Measurements from ENCODE around the gene LOXL1.

The LOXL1 gene

GRCh38 chr15:73939138-73939537 is 12.9 kb downstream of the LOXL1 start:
- no peak for DNase-seq

DNA sequence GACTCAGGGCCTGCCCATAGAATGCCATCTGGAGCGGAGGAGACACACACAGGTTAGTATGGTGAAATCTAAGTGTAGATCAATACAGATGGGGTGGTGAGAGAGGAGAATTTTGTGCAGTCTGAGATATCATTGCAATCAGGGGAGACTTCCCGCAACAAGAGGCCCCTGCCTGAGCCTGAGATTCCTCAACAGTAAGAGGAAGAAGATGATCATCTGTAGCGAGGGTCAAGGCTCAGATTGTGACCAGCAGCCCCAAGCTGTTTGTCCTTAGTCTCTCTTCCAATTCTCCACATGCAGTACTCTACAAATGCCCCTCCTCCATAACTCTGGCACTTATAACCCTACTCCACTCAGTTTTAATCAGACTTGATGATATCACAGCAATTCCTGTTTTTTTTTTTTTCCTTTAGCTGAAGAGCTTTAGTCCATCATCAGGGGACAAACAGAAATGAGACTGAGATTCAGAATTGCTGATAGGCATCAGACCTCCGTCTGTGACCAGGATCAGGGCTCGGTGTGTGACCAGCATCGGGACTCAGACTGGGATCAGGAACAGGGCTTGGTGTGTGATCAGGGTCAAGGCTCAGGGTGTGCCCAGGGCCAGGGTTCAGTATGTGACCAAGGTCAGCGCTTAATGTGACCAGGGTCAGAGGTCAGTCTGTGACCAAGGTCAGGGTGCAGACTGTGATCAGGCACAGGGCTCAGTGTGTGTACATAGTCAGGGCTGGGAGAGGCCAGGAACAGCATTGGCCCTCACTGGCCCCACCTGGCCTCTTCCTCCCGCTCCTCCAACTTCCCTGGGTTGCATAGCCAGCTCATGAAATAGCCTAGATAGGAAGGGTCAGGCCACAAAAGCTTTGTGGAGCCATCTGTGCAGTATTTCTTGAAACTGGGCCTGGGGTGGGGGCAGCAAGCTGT is 14.1 kb downstream of the LOXL1 start:
- DNase-seq = no peak

DNA sequence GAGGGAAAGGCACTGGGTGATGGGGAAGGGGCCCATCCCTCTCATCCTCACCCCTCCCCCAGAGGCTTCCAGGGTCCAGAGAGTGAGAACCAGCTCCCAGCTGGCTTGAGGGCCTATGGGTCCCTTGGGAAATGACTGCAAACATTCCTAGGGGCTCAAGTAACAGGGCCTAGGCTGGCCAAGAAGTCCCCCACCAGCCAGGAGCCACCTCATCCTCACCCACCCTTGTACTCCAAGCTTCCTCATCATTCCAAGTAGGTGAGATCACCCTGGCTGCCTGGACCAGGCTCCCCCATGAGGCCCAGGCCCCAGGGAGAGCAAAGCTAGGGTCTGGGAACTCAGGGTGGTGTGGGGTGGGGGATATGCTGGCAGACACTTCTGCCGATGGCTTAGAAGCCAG is 14.8 kb downstream of the LOXL1 start:
- DNase-seq = no peak

GRCh38 chr15:73941449-73941848 is 15.2 kb downstream of the LOXL1 start:
- no peak for DNase-seq

DNA sequence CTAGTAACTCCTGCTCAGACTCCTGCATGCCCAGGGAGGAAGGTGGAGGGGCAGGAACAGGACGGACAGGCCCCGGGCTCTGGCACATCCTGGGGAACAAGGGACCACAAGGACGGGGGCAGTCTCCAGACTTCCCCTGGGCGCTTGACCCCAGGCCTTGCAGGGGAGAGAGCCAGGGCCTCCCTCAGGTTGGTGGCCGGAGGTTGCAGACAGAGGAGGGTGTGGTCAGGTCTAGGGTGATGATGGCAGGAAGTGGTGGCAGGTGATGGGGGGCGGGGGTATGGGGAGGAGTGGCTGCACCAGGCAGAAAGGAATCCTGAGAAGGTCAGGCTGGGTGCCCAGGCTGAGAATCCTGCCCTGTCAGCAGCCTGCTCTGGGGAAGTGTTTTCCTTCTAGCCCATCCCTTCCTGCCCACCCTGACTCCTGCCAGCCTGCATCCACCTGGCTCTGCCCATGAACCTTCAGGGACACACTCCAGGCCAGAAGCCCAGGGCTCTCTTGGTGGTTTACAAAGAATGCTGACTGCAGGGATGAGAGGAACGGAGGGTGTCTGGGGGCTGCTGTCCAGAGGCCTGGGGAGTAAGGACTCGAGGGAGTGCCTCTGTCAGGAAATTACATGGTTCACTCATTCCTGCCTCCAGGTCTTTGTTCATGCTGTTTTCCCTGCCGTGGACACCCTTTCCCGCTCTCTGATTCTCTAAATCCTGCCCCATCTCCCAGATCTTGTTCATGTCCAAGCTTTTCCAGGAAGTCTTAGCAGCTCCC is 15.8 kb downstream of the LOXL1 start:
- DNase-seq = no peak

DNA sequence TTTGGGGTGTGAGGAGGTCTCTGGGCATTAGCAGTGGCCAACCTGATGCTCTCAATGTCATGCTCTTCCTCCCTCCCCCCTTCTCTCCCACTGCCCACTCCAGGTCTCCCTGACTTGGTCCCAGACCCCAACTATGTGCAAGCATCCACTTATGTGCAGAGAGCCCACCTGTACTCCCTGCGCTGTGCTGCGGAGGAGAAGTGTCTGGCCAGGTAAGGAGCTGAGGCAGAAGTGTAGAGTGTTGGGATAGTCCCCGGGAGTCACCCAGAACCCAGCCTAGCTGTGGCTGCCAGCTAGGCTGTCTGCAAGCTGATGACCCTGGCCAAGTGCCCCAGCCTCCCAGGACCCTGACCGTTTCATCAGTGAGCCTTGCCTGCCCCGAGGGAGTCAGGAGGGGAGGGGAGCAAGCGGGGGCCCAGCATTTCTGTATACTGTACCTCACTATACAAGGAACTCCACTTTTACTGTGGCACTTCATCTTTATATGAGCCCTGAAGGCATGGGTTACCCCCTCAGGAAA is 16.5 kb downstream of the LOXL1 start:
- DNase-seq = no peak

DNA sequence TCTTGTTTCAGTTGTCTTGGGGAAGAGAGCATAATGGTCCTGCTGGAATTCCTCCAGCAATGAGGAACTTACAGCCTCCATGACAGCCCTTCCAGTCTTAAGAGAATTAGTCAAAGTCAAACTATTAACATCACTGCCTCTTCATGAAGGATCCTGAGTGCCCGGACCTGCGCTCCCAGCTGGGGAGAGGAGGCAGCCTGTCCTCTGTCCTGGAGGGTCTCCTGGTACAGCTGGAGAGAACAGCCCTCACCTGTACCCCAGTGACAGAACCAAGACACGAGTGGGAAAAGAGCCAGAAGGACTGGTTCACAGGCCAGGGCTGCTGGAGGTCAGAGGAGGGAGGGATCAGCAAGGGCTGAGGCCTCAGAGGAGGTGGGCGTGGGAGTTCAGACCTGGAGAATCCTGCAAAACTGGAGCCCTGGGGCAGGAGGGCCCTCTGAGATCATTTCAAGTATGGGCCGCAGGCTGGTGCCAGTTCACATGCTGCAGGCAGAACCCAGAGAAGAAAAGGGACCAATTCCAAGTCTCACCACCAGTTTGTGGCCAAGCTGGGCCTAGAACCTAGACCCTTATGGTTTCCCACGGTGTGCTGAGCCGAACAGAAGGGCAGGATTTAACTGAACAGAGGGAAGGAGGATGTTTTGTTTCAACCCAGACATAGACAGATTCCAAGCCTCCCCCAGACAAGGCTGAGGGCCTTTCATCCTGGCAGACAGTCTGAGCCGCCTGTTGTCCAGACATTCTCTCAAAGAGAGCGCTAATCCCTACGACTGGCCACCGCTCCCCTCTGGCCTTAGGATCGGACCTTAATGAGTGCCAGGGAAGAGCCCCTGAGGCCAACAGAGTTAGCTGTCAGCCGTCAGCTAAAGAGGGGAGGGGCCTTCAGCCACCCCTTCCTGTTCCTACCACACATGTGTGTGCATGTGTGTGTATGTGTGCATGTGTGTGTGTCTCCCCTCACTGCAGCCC is 18.2 kb downstream of the LOXL1 start:
- no peak for DNase-seq

- no peak for DNase-seq
Measured at GRCh38 chr15:73945130-73945508, 18.9 kb downstream of the LOXL1 start.

DNA sequence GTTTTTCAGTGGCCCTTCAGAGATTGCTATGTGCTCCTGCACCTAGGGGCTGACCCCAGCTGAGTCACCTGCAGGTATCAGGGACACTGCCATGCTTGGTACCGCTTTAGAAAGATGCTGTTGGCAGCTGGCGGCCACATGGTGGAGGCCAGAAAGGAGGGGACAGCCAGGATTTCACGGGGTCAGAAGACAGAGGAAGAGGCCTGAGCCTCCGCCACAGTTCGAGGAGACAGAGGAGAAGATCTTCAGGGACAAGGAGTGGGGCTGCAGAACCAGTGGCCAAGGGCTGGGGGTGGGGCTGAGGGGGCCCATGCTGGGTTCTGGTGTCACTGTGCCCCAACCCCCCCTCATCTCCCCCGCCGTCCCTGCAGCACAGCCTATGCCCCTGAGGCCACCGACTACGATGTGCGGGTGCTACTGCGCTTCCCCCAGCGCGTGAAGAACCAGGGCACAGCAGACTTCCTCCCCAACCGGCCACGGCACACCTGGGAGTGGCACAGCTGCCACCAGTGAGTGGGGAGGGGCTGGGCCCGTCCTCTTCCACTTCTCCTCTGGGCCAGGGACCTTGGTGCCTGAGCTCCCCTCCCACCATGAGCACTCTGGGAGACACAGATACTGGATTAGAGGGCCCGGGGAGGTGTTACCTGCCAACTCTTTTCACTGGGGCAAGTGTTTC is 19.9 kb downstream of the LOXL1 start:
- DNase-seq = no peak

- DNase-seq = no peak
Measured at GRCh38 chr15:73946795-73947370, 20.6 kb downstream of the LOXL1 start.

DNA sequence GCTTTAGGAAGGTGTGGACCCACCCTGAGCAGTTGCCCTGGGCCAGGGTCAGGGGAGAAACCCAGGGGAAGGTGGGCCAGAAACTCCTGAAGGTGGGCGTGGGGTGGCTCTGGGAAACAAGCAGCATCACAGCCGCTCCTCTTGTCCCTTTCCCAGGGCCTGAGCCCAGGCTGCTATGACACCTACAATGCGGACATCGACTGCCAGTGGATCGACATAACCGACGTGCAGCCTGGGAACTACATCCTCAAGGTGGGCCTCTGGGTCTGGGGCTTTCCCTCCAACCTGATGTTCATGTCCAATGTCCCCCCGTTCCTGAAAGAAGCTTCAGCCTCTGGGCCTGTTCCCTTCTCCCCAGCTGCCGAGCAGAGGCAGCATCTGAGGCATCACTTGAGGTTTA is 21.4 kb downstream of the LOXL1 start:
- no peak for DNase-seq

GRCh38 chr15:73948396-73948795 is 22.1 kb downstream of the LOXL1 start:
- DNase-seq = no peak

- no peak for DNase-seq
Measured at GRCh38 chr15:73948982-73949381, 22.7 kb downstream of the LOXL1 start.

- DNase-seq = no peak
Measured at GRCh38 chr15:73949496-73949895, 23.2 kb downstream of the LOXL1 start.

DNA sequence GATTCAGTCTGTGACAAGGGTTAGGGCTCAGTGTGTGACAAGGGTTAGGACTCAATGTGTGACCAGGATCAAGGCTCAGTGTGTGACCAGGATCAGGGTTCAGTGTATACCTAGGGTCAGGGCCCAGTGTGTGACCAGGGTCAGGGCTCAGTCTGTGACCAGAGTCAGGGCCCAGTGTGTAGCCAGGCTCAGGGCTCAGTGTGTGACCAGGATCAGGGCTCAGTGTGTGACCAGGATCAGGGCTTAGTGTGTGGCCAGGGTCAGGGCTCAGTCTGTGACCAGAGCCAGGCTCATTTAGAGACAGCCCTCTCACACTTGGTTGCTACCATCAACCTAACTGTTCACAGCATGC is 24.2 kb downstream of the LOXL1 start:
- DNase-seq = no peak

GRCh38 chr15:73950831-73951561 is 24.7 kb downstream of the LOXL1 start:
- peak; percentile 58 for DNase-seq

- no peak for DNase-seq
Measured at GRCh38 chr15:73951601-73952000, 25.3 kb downstream of the LOXL1 start.

GRCh38 chr15:73952171-73952912 is 26.1 kb downstream of the LOXL1 start:
- DNase-seq = no peak

GRCh38 chr15:73952913-73953750 is 26.9 kb downstream of the LOXL1 start:
- DNase-seq = no peak
